Immature natural killer cell (primary cell): Measurements from ENCODE around the gene CATSPERE. TPM values are rescaled to one million over a fixed set of nuclear protein-coding genes. Genes with fewer than 3 reads are reported as not detected.
"Not testable (repeated sequence)": the region's sequence is repeated elsewhere in the genome, so short reads cannot be mapped to it uniquely, and the experiment has no call there.

Source experiments
- DNase-seq, 3 donors: peaks; one replicate each; pipeline ENCODE4 v3.0.0; 2022; ENCODE audit warnings: mixed read lengths in 1 of 3
- H3K27ac Mint-ChIP-seq, 6 donors: one replicate each; pipeline ENCODE4 v1.8.0; 2020; ENCODE audit warnings: mixed read lengths in 6 of 6, mild to moderate bottlenecking in 5 of 6, inconsistent platforms in 4 of 6, moderate library complexity in 3 of 6
- H3K27me3 Mint-ChIP-seq, 3 donors: one replicate each; pipeline ENCODE4 v1.8.0; 2020 to 2021; ENCODE audit warnings: low read depth in 3 of 3, mild to moderate bottlenecking in 3 of 3, mixed read lengths in 3 of 3, moderate library complexity in 3 of 3, inconsistent platforms in 1 of 3
- H3K36me3 Mint-ChIP-seq, 3 donors: one replicate each; pipeline ENCODE4 v1.8.0; 2020; ENCODE audit warnings: mixed read lengths in 3 of 3, inconsistent platforms in 2 of 3, mild to moderate bottlenecking in 2 of 3
- H3K4me1 Mint-ChIP-seq, 2 donors: one replicate each; pipeline ENCODE4 v1.8.0; 2020; ENCODE audit warnings: inconsistent platforms in 2 of 2, mild to moderate bottlenecking in 2 of 2, mixed read lengths in 2 of 2, moderate library complexity in 1 of 2
- H3K4me3 Mint-ChIP-seq, 5 donors: one replicate each; pipeline ENCODE4 v1.8.0; 2020; ENCODE audit warnings: mild to moderate bottlenecking in 5 of 5, mixed read lengths in 5 of 5, inconsistent platforms in 3 of 5, moderate library complexity in 3 of 5
- H3K9me3 Mint-ChIP-seq, 6 donors: one replicate each; pipeline ENCODE4 v1.8.0; 2020; ENCODE audit warnings: mild to moderate bottlenecking in 6 of 6, mixed read lengths in 6 of 6, inconsistent platforms in 4 of 6, moderate library complexity in 3 of 6
- polyA plus RNA-seq, 3 donors: library from polyadenylated mRNA; unstranded; fragments of 300-500 nt; fragmentation: Illumina TruSeq; gene quantifications; one replicate each; pipeline ENCODE4 v1.2.3, GENCODE V29; 2021

The CATSPERE gene
- polyA plus RNA-seq, 3 donors from 2014 or later, result 0.11 to 0.31 TPM; not detected in 1

GRCh38 chr1:244659694-244660093 lies 198.6 kb downstream of the CATSPERE start:
- no peak overlapping the region for H3K4me3 Mint-ChIP-seq
- H3K9me3 Mint-ChIP-seq, result no peaks in the 10 kb centered on the region
- DNase-seq, result no peak
- peaks cover 5 to 8% (median 7%) of the 10 kb centered on the region in 3 donors for H3K36me3 Mint-ChIP-seq
- peaks cover 23 to 30% of the 10 kb centered on the region in 2 donors for H3K4me1 Mint-ChIP-seq
- H3K27me3 Mint-ChIP-seq, result no peaks in the 10 kb centered on the region
- peak overlapping the region in 1 of 6 donors; percentile 49 for H3K27ac Mint-ChIP-seq

- peaks cover 23 to 30% of the 10 kb centered on the region in 2 donors for H3K4me1 Mint-ChIP-seq
- peaks cover 5 to 8% (median 7%) of the 10 kb centered on the region in 3 donors for H3K36me3 Mint-ChIP-seq
- H3K27me3 Mint-ChIP-seq, result no peaks in the 10 kb centered on the region
- H3K27ac Mint-ChIP-seq, result no peak overlapping the region
- no peak overlapping the region for H3K4me3 Mint-ChIP-seq
- DNase-seq, result no peak
- no peaks in the 10 kb centered on the region for H3K9me3 Mint-ChIP-seq
Measured at GRCh38 chr1:244660595-244660994, 199.5 kb downstream of the CATSPERE start.

- not testable (repeated sequence) for H3K9me3 Mint-ChIP-seq, DNase-seq, H3K27ac Mint-ChIP-seq, H3K36me3 Mint-ChIP-seq, H3K4me3 Mint-ChIP-seq, H3K27me3 Mint-ChIP-seq
- H3K4me1 Mint-ChIP-seq, result peaks cover 17 to 30% of the 10 kb centered on the region in 2 donors
Measured at GRCh38 chr1:244661569-244662312, 200.7 kb downstream of the CATSPERE start.

- Mint-ChIP-seq H3K4me3 (no peak overlapping the region), H3K4me1 (peaks cover 15 to 22% of the 10 kb centered on the region in 2 donors), H3K27ac (peak overlapping the region in 2 of 6 donors; percentile 29 to 55)
Measured at GRCh38 chr1:244662599-244662998, 201.5 kb downstream of the CATSPERE start.

GRCh38 chr1:244664353-244664752 lies 203.3 kb downstream of the CATSPERE start:
- H3K9me3 Mint-ChIP-seq, result peaks cover 0 to 2% (median 0%) of the 10 kb centered on the region in 6 donors
- DNase-seq, result no peak
- H3K4me3 Mint-ChIP-seq, result no peak overlapping the region
- no peaks in the 10 kb centered on the region for H3K27me3 Mint-ChIP-seq
- no peak overlapping the region for H3K27ac Mint-ChIP-seq
- peaks cover 0 to 2% (median 0%) of the 10 kb centered on the region in 3 donors for H3K36me3 Mint-ChIP-seq
- peaks cover 9 to 12% of the 10 kb centered on the region in 2 donors for H3K4me1 Mint-ChIP-seq

More at GRCh38 chr1:244662599-244662998, 201.5 kb downstream of the CATSPERE start:
- H3K36me3 Mint-ChIP-seq, result peaks cover 1 to 5% (median 2%) of the 10 kb centered on the region in 3 donors
- peaks cover 0 to 2% (median 0%) of the 10 kb centered on the region in 6 donors for H3K9me3 Mint-ChIP-seq
- DNase-seq, result no peak
- H3K27me3 Mint-ChIP-seq, result no peaks in the 10 kb centered on the region

GRCh38 chr1:244665771-244666217 lies 204.7 kb downstream of the CATSPERE start:
- Mint-ChIP-seq H3K4me1 (peaks cover 11 to 13% of the 10 kb centered on the region in 2 donors), H3K27ac (no peak overlapping the region), H3K36me3 (peaks cover 0 to 4% (median 0%) of the 10 kb centered on the region in 3 donors), H3K27me3 (no peaks in the 10 kb centered on the region), H3K4me3 (no peak overlapping the region), H3K9me3 (peaks cover 0 to 2% (median 0%) of the 10 kb centered on the region in 6 donors)
- DNase-seq, result peak; percentile 44 to 64 (median 60)

GRCh38 chr1:244666672-244667418 lies 205.8 kb downstream of the CATSPERE start:
- not testable (repeated sequence) for H3K9me3 Mint-ChIP-seq, H3K27ac Mint-ChIP-seq, H3K27me3 Mint-ChIP-seq, H3K4me3 Mint-ChIP-seq, DNase-seq, H3K36me3 Mint-ChIP-seq
- H3K4me1 Mint-ChIP-seq, result peaks cover 16 to 22% of the 10 kb centered on the region in 2 donors

GRCh38 chr1:244667797-244668196 lies 206.7 kb downstream of the CATSPERE start:
- H3K9me3 Mint-ChIP-seq, result peaks cover 0 to 2% (median 0%) of the 10 kb centered on the region in 6 donors

GRCh38 chr1:244672946-244673682 lies 212.0 kb downstream of the CATSPERE start:
- Mint-ChIP-seq H3K9me3 (no peaks in the 10 kb centered on the region), H3K27me3 (peaks cover 0 to 1% (median 0%) of the 10 kb centered on the region in 3 donors), H3K27ac (peak overlapping the region in 2 of 6 donors; percentile 12 to 75), H3K4me3 (no peak overlapping the region), H3K36me3 (peaks cover 4 to 9% (median 5%) of the 10 kb centered on the region in 3 donors), H3K4me1 (peaks cover 20 to 40% of the 10 kb centered on the region in 2 donors)
- no peak for DNase-seq

More at GRCh38 chr1:244667797-244668196, 206.7 kb downstream of the CATSPERE start:
- no peak for DNase-seq
- Mint-ChIP-seq H3K27ac (peak overlapping the region in 1 of 6 donors; percentile 39), H3K4me3 (no peak overlapping the region), H3K36me3 (peaks cover 0 to 6% (median 0%) of the 10 kb centered on the region in 3 donors), H3K27me3 (no peaks in the 10 kb centered on the region), H3K4me1 (peaks cover 14% of the 10 kb centered on the region in 2 donors)

- Mint-ChIP-seq H3K36me3 (peaks cover 4 to 9% (median 5%) of the 10 kb centered on the region in 3 donors), H3K27me3 (peaks cover 0 to 1% (median 0%) of the 10 kb centered on the region in 3 donors), H3K4me1 (peaks cover 21 to 53% of the 10 kb centered on the region in 2 donors), H3K9me3 (no peaks in the 10 kb centered on the region), H3K4me3 (no peak overlapping the region), H3K27ac (peak overlapping the region in 2 of 6 donors; percentile 12 to 40)
- no peak for DNase-seq
Measured at GRCh38 chr1:244674446-244674845, 213.4 kb downstream of the CATSPERE start.

- H3K4me1 Mint-ChIP-seq, result peaks cover 22 to 61% of the 10 kb centered on the region in 2 donors
- H3K27ac Mint-ChIP-seq, result peak overlapping the region in 2 of 6 donors; percentile 15 to 23
- no peaks in the 10 kb centered on the region for H3K9me3 Mint-ChIP-seq
- DNase-seq, result no peak
- H3K27me3 Mint-ChIP-seq, result peaks cover 0 to 1% (median 0%) of the 10 kb centered on the region in 3 donors
- no peak overlapping the region for H3K4me3 Mint-ChIP-seq
- H3K36me3 Mint-ChIP-seq, result peaks cover 4 to 9% (median 5%) of the 10 kb centered on the region in 3 donors
Measured at GRCh38 chr1:244675167-244675566, 214.1 kb downstream of the CATSPERE start.

- Mint-ChIP-seq H3K27ac (no peak overlapping the region), H3K36me3 (peaks cover 5 to 20% (median 16%) of the 10 kb centered on the region in 3 donors), H3K9me3 (no peaks in the 10 kb centered on the region), H3K27me3 (no peaks in the 10 kb centered on the region), H3K4me1 (peaks cover 32 to 81% of the 10 kb centered on the region in 2 donors), H3K4me3 (no peak overlapping the region)
- no peak for DNase-seq
Measured at GRCh38 chr1:244678697-244679096, 217.6 kb downstream of the CATSPERE start.

GRCh38 chr1:244680667-244681066 lies 219.6 kb downstream of the CATSPERE start:
- no peaks in the 10 kb centered on the region for H3K9me3 Mint-ChIP-seq
- H3K4me3 Mint-ChIP-seq, result no peak overlapping the region
- DNase-seq, result no peak
- no peak overlapping the region for H3K27ac Mint-ChIP-seq
- H3K36me3 Mint-ChIP-seq, result peaks cover 0 to 20% (median 12%) of the 10 kb centered on the region in 3 donors
- peaks cover 32 to 86% of the 10 kb centered on the region in 2 donors for H3K4me1 Mint-ChIP-seq
- no peaks in the 10 kb centered on the region for H3K27me3 Mint-ChIP-seq
